ENCODE results near the gene ACTA2. TPM values are rescaled to one million over a fixed set of nuclear protein-coding genes. Genes with fewer than 3 reads are reported as not detected.

ACTA2 gene
- total and polyA plus RNA-seq, 4 donors: 13.2 to 182 (median 73.6) TPM

GRCh38 chr10:88916986-88917385 is 35.6 kb downstream of the ACTA2 start (continued):
- no peak for TF ChIP-seq GABPA (IDR thresholded peaks at IDR 0.05 in 1 of 2, conservative IDR thresholded peaks at IDR 0.05 in 1 of 2)
- no peak for TF ChIP-seq TAF1 (conservative IDR thresholded peaks at IDR 0.05)
- TF ChIP-seq MAX (IDR thresholded peaks at IDR 0.05): no peak
- TF ChIP-seq FOXA2 (IDR thresholded peaks at IDR 0.05): no peak
- no peak for TF ChIP-seq YY1 (IDR thresholded peaks at IDR 0.05)
- TF ChIP-seq CTCF (IDR thresholded peaks at IDR 0.05; ENCODE audit: low read depth, low read length, missing input control): no peak
- no peak for TF ChIP-seq RAD21 (IDR thresholded peaks at IDR 0.05)

- H3K27ac ChIP-seq (ENCODE audit: low read depth in 1 of 2, low read length in 2 of 2): no peak overlapping the region
- H3K36me3 ChIP-seq (ENCODE audit: control insufficient read depth in 4 of 4, insufficient read depth in 3 of 4, low read depth in 1 of 4, low read length in 3 of 4): no peaks in the 10 kb centered on the region
- no peak overlapping the region for H3K4me3 ChIP-seq (ENCODE audit: low read depth in 1 of 3, low read length in 3 of 3)
- DNase-seq (ENCODE audit: low spot score): no peak
- no peak overlapping the region for H3K9ac ChIP-seq (ENCODE audit: low read depth in 1 of 2, low read length in 2 of 2)
- H3K4me1 ChIP-seq (ENCODE audit: control insufficient read depth in 4 of 4, insufficient read depth in 4 of 4, low read length in 3 of 4): no peaks in the 10 kb centered on the region
- no peaks in the 10 kb centered on the region for H3K9me3 ChIP-seq (ENCODE audit: control insufficient read depth in 4 of 4, low read length in 3 of 4)
- no peaks in the 10 kb centered on the region for H3K27me3 ChIP-seq (ENCODE audit: control insufficient read depth in 4 of 4, insufficient read depth in 4 of 4, low read length in 3 of 4)
- TF ChIP-seq FOXA2 (IDR thresholded peaks at IDR 0.05) (no peak), GABPA (IDR thresholded peaks at IDR 0.05 in 1 of 2, conservative IDR thresholded peaks at IDR 0.05 in 1 of 2) (no peak), ATF3 (IDR thresholded peaks at IDR 0.05) (no peak), CTCF (IDR thresholded peaks at IDR 0.05; ENCODE audit: low read depth, low read length, missing input control) (no peak), RAD21 (IDR thresholded peaks at IDR 0.05) (no peak), SP1 (IDR thresholded peaks at IDR 0.05) (no peak), TAF1 (conservative IDR thresholded peaks at IDR 0.05) (no peak), HNF4A (conservative IDR thresholded peaks at IDR 0.05) (no peak), JUND (IDR thresholded peaks at IDR 0.05) (no peak), FOXA1 (IDR thresholded peaks at IDR 0.05) (no peak), MAX (IDR thresholded peaks at IDR 0.05) (no peak), NR2F2 (IDR thresholded peaks at IDR 0.05) (no peak), HNF4G (IDR thresholded peaks at IDR 0.05) (no peak), YY1 (IDR thresholded peaks at IDR 0.05) (no peak), EGR1 (IDR thresholded peaks at IDR 0.05; ENCODE audit: low read depth in 2 of 2) (no peak), RXRA (IDR thresholded peaks at IDR 0.05) (no peak)
- TF ChIP-seq, protein P1, sequence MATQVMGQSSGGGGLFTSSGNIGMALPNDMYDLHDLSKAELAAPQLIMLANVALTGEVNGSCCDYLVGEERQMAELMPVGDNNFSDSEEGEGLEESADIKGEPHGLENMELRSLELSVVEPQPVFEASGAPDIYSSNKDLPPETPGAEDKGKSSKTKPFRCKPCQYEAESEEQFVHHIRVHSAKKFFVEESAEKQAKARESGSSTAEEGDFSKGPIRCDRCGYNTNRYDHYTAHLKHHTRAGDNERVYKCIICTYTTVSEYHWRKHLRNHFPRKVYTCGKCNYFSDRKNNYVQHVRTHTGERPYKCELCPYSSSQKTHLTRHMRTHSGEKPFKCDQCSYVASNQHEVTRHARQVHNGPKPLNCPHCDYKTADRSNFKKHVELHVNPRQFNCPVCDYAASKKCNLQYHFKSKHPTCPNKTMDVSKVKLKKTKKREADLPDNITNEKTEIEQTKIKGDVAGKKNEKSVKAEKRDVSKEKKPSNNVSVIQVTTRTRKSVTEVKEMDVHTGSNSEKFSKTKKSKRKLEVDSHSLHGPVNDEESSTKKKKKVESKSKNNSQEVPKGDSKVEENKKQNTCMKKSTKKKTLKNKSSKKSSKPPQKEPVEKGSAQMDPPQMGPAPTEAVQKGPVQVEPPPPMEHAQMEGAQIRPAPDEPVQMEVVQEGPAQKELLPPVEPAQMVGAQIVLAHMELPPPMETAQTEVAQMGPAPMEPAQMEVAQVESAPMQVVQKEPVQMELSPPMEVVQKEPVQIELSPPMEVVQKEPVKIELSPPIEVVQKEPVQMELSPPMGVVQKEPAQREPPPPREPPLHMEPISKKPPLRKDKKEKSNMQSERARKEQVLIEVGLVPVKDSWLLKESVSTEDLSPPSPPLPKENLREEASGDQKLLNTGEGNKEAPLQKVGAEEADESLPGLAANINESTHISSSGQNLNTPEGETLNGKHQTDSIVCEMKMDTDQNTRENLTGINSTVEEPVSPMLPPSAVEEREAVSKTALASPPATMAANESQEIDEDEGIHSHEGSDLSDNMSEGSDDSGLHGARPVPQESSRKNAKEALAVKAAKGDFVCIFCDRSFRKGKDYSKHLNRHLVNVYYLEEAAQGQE (IDR thresholded peaks at IDR 0.05): no peak
- TF ChIP-seq, protein P2, sequence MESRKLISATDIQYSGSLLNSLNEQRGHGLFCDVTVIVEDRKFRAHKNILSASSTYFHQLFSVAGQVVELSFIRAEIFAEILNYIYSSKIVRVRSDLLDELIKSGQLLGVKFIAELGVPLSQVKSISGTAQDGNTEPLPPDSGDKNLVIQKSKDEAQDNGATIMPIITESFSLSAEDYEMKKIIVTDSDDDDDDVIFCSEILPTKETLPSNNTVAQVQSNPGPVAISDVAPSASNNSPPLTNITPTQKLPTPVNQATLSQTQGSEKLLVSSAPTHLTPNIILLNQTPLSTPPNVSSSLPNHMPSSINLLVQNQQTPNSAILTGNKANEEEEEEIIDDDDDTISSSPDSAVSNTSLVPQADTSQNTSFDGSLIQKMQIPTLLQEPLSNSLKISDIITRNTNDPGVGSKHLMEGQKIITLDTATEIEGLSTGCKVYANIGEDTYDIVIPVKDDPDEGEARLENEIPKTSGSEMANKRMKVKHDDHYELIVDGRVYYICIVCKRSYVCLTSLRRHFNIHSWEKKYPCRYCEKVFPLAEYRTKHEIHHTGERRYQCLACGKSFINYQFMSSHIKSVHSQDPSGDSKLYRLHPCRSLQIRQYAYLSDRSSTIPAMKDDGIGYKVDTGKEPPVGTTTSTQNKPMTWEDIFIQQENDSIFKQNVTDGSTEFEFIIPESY (IDR thresholded peaks at IDR 0.05): no peak
Observed at GRCh38 chr10:88916231-88916630, 36.3 kb downstream of the ACTA2 start.
